GM12892 (cell line): ENCODE results near the gene GATA3.

Source experiments
- POLR2A ChIP-seq: IDR thresholded peaks from 2 replicates; pipeline ENCODE4 v1.6.1; 2011; ENCODE audit warnings: low read depth, low read length, control low read depth
- POLR2AphosphoS5 ChIP-seq: IDR thresholded peaks from 2 replicates; pipeline ENCODE4 v1.6.1; 2011; ENCODE audit warnings: low read depth, low read length, control low read depth

GRCh38 chr10:8048281-8049008 lies 6.0 kb upstream of the GATA3 start:
- TF ChIP-seq POLR2AphosphoS5 (no peak), POLR2A (no peak)
